ENCODE data around the gene ASB18. TPM values are rescaled to one million over a fixed set of nuclear protein-coding genes. Genes with fewer than 3 reads are reported as not detected.

Gene ASB18
- polyA plus RNA-seq, 2 donors, result not detected

DNA sequence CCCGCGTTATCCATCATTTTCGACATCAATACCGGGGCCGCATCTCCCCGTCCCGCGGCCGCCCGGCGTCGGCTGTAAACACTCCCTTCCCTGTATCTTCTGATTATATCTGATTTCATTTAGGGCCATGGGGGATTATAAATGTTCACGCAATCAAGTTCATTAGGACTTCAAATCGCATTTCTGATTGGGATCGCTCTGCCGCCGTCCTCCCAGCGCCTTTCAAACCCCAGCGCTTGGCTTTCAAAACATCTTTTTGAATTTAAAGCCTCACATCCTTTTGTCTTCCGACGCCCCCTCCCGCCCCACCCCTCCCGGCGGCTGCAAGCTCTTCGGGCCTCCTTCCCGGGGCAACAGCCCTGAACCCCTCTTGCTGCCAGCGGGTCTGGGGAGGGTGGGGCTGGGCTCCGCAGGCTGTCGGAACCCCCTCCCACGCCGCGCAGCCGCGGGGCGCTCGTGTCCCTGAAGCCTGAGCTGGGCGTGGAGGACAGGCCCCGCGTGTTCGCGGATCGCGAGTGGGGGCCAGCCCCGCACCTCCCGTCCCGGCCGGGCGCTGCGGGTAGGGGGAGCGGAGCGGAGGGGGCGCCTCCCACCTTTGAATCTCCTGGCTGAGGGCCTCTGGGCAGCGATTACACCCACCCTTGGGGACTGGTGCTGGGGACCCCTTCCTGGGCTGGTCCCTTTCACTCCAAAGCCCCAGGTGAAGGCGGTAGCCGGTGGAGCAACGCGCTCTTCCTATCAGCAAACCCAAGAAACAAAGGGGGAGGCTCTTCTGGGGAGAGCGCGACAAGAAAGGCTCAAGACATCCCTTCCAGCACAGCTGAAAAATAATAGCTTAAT is 84.8 kb downstream of the ASB18 start:
- H3K27me3 ChIP-seq (ENCODE audit: control insufficient read depth in 1 of 2, insufficient read depth in 2 of 2, low read length in 2 of 2), result peaks cover 3 to 12% of the 10 kb centered on the region in 2 donors

DNA sequence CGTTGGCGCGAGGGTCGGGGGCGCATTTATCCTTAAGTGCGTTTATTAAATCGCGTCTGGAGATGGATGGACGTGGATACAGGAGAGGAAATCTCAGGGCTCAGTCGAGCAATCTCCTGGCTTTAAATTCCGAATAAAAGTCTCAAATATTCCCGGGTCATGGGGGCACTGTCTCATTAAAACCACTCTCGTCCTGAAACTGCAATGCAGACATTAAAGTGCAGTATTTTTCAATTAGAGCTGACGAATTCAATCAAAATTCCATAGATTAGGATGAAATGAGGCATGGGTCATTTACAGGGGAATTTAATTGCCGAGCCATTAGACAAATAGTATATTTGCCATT is 85.3 kb downstream of the ASB18 start:
- Histone ChIP-seq H3K4me1 (ENCODE audit: control insufficient read depth in 2 of 2, insufficient read depth in 2 of 2, low read length in 1 of 2) (peaks cover 0 to 4% of the 10 kb centered on the region in 2 donors), H3K9me3 (ENCODE audit: control insufficient read depth in 2 of 2, insufficient read depth in 1 of 2, low read depth in 1 of 2, low read length in 1 of 2) (no peaks in the 10 kb centered on the region), H3K36me3 (ENCODE audit: control insufficient read depth in 2 of 2, insufficient read depth in 2 of 2, low read length in 1 of 2) (no peaks in the 10 kb centered on the region), H3K27me3 (ENCODE audit: control insufficient read depth in 1 of 2, insufficient read depth in 2 of 2, low read length in 2 of 2) (peaks cover 3 to 14% of the 10 kb centered on the region in 2 donors), H3K4me3 (ENCODE audit: low read depth in 1 of 2, low read length in 2 of 2) (no peak overlapping the region), H3K27ac (ENCODE audit: low read depth in 2 of 2, low read length in 1 of 2) (no peak overlapping the region)
- WGBS, 2 donors, result 5 to 6% methylated on average over 15 of the region's 15 CpGs

More for the DNA sequence above, 84.8 kb downstream of the ASB18 start:
- no peaks in the 10 kb centered on the region for H3K9me3 ChIP-seq (ENCODE audit: control insufficient read depth in 2 of 2, insufficient read depth in 1 of 2, low read depth in 1 of 2, low read length in 1 of 2)
- H3K27ac ChIP-seq (ENCODE audit: low read depth in 2 of 2, low read length in 1 of 2), result no peak overlapping the region
- 7% methylated on average over 59 of the region's 59 CpGs for WGBS, 2 donors
- no peaks in the 10 kb centered on the region for H3K36me3 ChIP-seq (ENCODE audit: control insufficient read depth in 2 of 2, insufficient read depth in 2 of 2, low read length in 1 of 2)
- H3K4me3 ChIP-seq (ENCODE audit: low read depth in 1 of 2, low read length in 2 of 2), result no peak overlapping the region
- H3K4me1 ChIP-seq (ENCODE audit: control insufficient read depth in 2 of 2, insufficient read depth in 2 of 2, low read length in 1 of 2), result peaks cover 0 to 4% of the 10 kb centered on the region in 2 donors

DNA sequence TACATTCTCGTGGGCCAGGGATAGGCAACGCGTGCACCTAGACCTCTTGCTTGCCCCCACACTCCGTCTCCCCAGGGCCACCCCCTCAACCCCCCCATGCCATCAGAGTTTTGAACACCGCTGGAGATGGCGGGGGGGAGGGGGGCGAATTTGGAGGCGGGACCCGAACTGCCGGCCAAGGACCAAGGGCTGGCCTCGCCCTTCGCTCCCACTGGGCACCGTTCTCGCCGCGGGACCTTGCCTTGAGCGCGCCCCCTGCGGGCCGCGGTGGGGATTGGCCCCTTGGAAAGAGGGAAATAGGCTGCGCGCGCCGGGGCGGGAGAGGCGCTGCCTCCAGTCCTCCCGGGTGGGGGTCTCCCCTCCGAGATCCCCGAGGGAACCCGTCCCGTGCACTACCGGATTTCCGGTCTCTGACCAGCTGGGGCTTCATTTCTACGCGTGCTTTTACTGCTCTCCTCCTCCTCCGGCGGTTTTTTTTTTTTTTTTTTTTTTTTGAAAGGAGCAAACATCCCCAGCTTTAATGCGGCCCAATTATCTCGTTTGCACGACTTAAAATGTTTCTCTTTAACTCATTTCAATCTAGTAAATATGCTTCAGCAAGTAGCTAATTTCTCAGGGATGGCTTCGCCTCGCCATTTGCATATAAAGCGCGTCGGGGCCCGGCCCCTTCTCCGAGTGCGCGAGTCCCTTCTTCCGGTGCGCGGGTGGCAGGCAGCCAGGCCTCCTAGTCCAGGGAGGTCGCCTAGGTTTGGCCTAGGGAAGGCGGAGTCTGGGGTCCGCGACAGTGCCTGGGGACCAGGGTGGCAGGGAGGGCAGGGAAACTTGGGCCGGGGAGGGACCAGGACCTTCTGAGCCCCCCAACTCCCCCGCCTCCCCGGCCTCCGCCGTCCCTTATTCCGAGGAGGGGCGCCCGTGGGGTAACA is 86.0 kb downstream of the ASB18 start:
- Histone ChIP-seq H3K4me1 (ENCODE audit: control insufficient read depth in 2 of 2, insufficient read depth in 2 of 2, low read length in 1 of 2) (peaks cover 3 to 4% of the 10 kb centered on the region in 2 donors), H3K27ac (ENCODE audit: low read depth in 2 of 2, low read length in 1 of 2) (no peak overlapping the region), H3K9me3 (ENCODE audit: control insufficient read depth in 2 of 2, insufficient read depth in 1 of 2, low read depth in 1 of 2, low read length in 1 of 2) (peaks cover 0 to 3% of the 10 kb centered on the region in 2 donors), H3K36me3 (ENCODE audit: control insufficient read depth in 2 of 2, insufficient read depth in 2 of 2, low read length in 1 of 2) (no peaks in the 10 kb centered on the region), H3K4me3 (ENCODE audit: low read depth in 1 of 2, low read length in 2 of 2) (peak overlapping the region in 1 of 2 donors; percentile 23), H3K27me3 (ENCODE audit: control insufficient read depth in 1 of 2, insufficient read depth in 2 of 2, low read length in 2 of 2) (peaks cover 3 to 21% of the 10 kb centered on the region in 2 donors)
- 5% methylated on average over 63 to 65 of the region's 65 CpGs for WGBS, 2 donors

DNA sequence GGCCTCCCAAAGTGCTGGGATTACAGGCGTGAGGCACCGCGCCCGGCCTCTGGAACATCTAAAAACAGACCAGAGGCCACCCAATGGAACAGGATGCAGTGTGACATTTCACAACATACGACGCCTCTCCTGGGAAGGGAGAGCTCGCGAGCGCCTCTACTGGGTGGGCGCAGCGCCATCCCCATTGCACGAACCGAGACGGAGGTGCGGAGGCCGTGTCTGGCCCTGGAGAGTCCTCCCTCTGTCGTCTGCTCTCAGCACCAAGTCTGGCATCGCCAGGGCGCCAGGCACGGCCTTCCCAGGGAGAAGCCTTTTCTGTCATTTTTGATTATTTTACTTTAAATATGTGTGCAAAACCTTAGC is 86.6 kb downstream of the ASB18 start:
- no peak overlapping the region for H3K27ac ChIP-seq (ENCODE audit: low read depth in 2 of 2, low read length in 1 of 2)
- no peak overlapping the region for H3K4me3 ChIP-seq (ENCODE audit: low read depth in 1 of 2, low read length in 2 of 2)
- 11 to 13% methylated on average over 20 of the region's 20 CpGs for WGBS, 2 donors
- H3K27me3 ChIP-seq (ENCODE audit: control insufficient read depth in 1 of 2, insufficient read depth in 2 of 2, low read length in 2 of 2), result peaks cover 3 to 27% of the 10 kb centered on the region in 2 donors
- H3K4me1 ChIP-seq (ENCODE audit: control insufficient read depth in 2 of 2, insufficient read depth in 2 of 2, low read length in 1 of 2), result peaks cover 4 to 6% of the 10 kb centered on the region in 2 donors
- no peaks in the 10 kb centered on the region for H3K36me3 ChIP-seq (ENCODE audit: control insufficient read depth in 2 of 2, insufficient read depth in 2 of 2, low read length in 1 of 2)
- peaks cover 0 to 6% of the 10 kb centered on the region in 2 donors for H3K9me3 ChIP-seq (ENCODE audit: control insufficient read depth in 2 of 2, insufficient read depth in 1 of 2, low read depth in 1 of 2, low read length in 1 of 2)

DNA sequence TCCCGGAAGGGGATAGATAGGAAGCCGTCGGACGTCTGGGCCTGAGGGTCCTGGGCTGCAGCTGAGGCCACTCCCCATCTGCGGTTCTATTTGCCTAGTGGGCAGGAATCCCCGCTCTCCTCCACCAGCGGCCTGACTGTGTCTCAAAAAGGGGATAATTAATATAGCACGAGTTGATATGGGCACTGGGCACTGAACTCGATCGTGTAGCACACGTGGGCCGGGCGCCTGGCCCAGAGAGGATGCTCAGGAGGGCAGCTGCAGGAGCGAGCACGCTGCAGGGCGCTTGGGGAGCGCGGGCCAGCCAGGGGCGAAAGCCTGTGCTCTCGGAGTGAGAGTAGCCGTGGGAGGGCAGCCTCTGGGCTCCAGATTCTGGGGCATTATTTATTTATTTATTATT is 87.3 kb downstream of the ASB18 start:
- Histone ChIP-seq H3K36me3 (ENCODE audit: control insufficient read depth in 2 of 2, insufficient read depth in 2 of 2, low read length in 1 of 2) (no peaks in the 10 kb centered on the region), H3K27me3 (ENCODE audit: control insufficient read depth in 1 of 2, insufficient read depth in 2 of 2, low read length in 2 of 2) (peaks cover 3 to 31% of the 10 kb centered on the region in 2 donors), H3K4me1 (ENCODE audit: control insufficient read depth in 2 of 2, insufficient read depth in 2 of 2, low read length in 1 of 2) (peaks cover 5 to 6% of the 10 kb centered on the region in 2 donors), H3K9me3 (ENCODE audit: control insufficient read depth in 2 of 2, insufficient read depth in 1 of 2, low read depth in 1 of 2, low read length in 1 of 2) (peaks cover 0 to 7% of the 10 kb centered on the region in 2 donors), H3K27ac (ENCODE audit: low read depth in 2 of 2, low read length in 1 of 2) (no peak overlapping the region), H3K4me3 (ENCODE audit: low read depth in 1 of 2, low read length in 2 of 2) (no peak overlapping the region)
- WGBS, 2 donors, result 55 to 57% methylated on average over 21 of the region's 21 CpGs

DNA sequence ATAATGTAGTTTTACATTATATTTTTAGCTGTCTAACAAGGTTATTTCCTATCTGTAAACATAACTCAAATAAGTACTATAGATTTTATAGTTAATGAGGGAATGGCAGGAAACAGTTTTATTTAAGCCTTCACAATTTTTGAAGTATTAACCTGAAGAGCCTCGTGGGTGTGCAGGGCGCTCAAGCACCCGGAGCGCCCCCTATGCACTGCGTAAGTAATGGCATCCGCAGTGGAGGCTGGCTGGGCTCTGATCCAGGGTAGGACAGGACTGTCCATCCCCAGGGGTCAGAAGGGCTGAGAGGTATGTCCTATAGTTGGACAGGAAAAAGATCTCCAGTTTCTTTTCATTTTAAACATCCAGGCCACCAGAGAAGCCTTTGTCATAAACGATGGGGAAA is 87.8 kb downstream of the ASB18 start:
- Histone ChIP-seq H3K27ac (ENCODE audit: low read depth in 2 of 2, low read length in 1 of 2) (no peak overlapping the region), H3K4me1 (ENCODE audit: control insufficient read depth in 2 of 2, insufficient read depth in 2 of 2, low read length in 1 of 2) (peaks cover 5 to 6% of the 10 kb centered on the region in 2 donors), H3K4me3 (ENCODE audit: low read depth in 1 of 2, low read length in 2 of 2) (no peak overlapping the region), H3K27me3 (ENCODE audit: control insufficient read depth in 1 of 2, insufficient read depth in 2 of 2, low read length in 2 of 2) (peaks cover 3 to 31% of the 10 kb centered on the region in 2 donors), H3K36me3 (ENCODE audit: control insufficient read depth in 2 of 2, insufficient read depth in 2 of 2, low read length in 1 of 2) (no peaks in the 10 kb centered on the region), H3K9me3 (ENCODE audit: control insufficient read depth in 2 of 2, insufficient read depth in 1 of 2, low read depth in 1 of 2, low read length in 1 of 2) (peaks cover 0 to 7% of the 10 kb centered on the region in 2 donors)
- WGBS, 2 donors, result 9 to 18% methylated on average over 7 of the region's 7 CpGs

DNA sequence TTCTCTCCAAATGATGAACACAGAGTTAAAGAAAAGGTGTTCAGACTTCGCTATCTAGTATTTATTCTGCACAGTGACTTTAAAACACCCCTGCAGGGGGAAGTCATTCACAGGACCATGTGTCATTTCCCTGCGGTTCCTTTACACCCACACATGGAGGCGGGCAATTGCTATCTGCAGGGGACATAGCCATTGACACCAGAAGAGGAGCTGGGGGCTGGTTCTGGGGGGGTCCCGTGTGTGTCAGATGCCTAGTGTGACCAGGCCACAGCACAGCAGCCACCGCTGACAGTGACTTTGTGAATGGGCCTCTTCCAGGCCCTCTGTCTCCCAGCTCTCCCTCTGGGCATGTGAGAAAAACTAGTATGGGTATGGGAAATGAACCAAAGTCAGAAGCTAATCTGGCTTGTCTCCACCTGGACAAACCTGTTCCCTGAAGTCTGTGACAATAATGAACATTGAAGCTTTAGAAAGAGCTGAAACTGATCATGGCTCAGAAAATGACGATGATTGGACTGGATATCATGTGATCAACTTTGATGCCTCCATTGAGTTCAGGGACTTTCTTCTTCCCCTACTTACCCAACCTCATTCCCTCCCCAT is 88.6 kb downstream of the ASB18 start:
- no peak overlapping the region for H3K4me3 ChIP-seq (ENCODE audit: low read depth in 1 of 2, low read length in 2 of 2)
- no peak overlapping the region for H3K27ac ChIP-seq (ENCODE audit: low read depth in 2 of 2, low read length in 1 of 2)
- H3K27me3 ChIP-seq (ENCODE audit: control insufficient read depth in 1 of 2, insufficient read depth in 2 of 2, low read length in 2 of 2), result peaks cover 6 to 37% of the 10 kb centered on the region in 2 donors
- 38 to 46% methylated on average over 6 of the region's 6 CpGs for WGBS, 2 donors
- H3K4me1 ChIP-seq (ENCODE audit: control insufficient read depth in 2 of 2, insufficient read depth in 2 of 2, low read length in 1 of 2), result peaks cover 5 to 6% of the 10 kb centered on the region in 2 donors
- peaks cover 0 to 7% of the 10 kb centered on the region in 2 donors for H3K9me3 ChIP-seq (ENCODE audit: control insufficient read depth in 2 of 2, insufficient read depth in 1 of 2, low read depth in 1 of 2, low read length in 1 of 2)
- no peaks in the 10 kb centered on the region for H3K36me3 ChIP-seq (ENCODE audit: control insufficient read depth in 2 of 2, insufficient read depth in 2 of 2, low read length in 1 of 2)

DNA sequence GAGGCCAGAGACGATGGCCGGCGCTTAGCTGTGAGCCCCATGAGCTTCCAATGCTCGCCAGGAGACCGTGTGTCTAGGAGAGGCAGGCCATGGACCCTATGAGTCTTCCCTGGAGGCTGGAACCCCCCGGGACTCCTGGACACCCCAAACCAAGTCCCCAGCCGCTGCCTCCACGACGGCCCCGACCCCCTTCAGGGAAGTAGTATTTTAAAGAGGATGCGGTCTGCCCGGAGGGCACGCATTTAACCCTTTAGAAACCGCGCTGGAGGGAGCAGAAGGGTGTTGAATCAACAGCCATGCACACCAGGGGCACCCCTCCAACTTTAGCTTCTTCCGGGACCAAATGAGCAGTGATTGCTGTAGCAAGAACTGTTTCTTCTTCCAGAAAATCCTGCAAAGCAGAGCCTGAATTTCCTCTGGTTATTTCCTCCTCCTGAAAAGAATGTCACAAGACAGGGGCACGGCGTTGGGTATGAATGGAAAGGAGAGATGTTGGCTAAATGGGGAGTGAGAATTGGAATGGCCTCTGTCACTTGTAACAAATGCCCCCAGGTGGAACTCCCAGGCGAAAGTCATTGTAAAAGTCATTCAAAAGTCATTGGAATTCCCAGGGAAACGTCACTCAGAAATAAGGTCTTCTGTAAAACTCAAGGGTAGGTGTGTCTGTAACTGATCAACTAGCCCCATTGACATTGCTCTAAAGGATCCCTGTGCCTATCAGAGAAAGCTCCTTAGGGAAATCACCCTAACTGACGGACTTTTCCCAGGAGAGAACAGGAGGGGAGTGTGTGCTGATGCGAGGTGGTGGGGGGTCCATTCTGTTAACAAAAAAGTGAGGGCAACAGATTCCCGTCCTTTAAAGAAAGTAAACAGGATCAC is 90.2 kb downstream of the ASB18 start:
- Histone ChIP-seq H3K27ac (ENCODE audit: low read depth in 2 of 2, low read length in 1 of 2) (no peak overlapping the region), H3K4me1 (ENCODE audit: control insufficient read depth in 2 of 2, insufficient read depth in 2 of 2, low read length in 1 of 2) (peaks cover 5 to 10% of the 10 kb centered on the region in 2 donors), H3K9me3 (ENCODE audit: control insufficient read depth in 2 of 2, insufficient read depth in 1 of 2, low read depth in 1 of 2, low read length in 1 of 2) (peaks cover 0 to 8% of the 10 kb centered on the region in 2 donors), H3K27me3 (ENCODE audit: control insufficient read depth in 1 of 2, insufficient read depth in 2 of 2, low read length in 2 of 2) (peaks cover 12 to 42% of the 10 kb centered on the region in 2 donors), H3K36me3 (ENCODE audit: control insufficient read depth in 2 of 2, insufficient read depth in 2 of 2, low read length in 1 of 2) (no peaks in the 10 kb centered on the region), H3K4me3 (ENCODE audit: low read depth in 1 of 2, low read length in 2 of 2) (no peak overlapping the region)
- 10 to 15% methylated on average over 23 of the region's 23 CpGs for WGBS, 2 donors

Measured in esophagus (tissue), 2 donors.